K562 (cell line): ENCODE data around the gene DDX41.

ENCODE experiments used
- BRD4 ChIP-seq: fragments of 200-600 bp; sonication (generic); IDR thresholded peaks from 2 replicates; pipeline ENCODE4 v1.6.1; 2017; ENCODE audit warnings: inconsistent platforms
- LARP7 ChIP-seq: fragments of 450-650 bp; IDR thresholded peaks from 2 replicates; pipeline ENCODE4 v1.6.1; 2016
- PHF21A ChIP-seq: fragments of 450-650 bp; IDR thresholded peaks from 2 replicates; pipeline ENCODE4 v1.6.1; 2017; ENCODE audit warnings: low read depth, borderline replicate concordance
- POLR2A ChIP-seq: fragments of 450-650 bp; conservative IDR thresholded peaks from 2 replicates; pipeline ENCODE4 v1.6.1; 2016
- SUPT5H ChIP-seq: fragments of 450-650 bp; IDR thresholded peaks from 2 replicates; pipeline ENCODE4 v1.6.1; 2016
- ZBTB7A ChIP-seq: IDR thresholded peaks from 2 replicates; pipeline ENCODE4 v1.6.1; 2011; ENCODE audit warnings: low read depth, mild to moderate bottlenecking, low read length, moderate library complexity, borderline replicate concordance; ENCODE audit not compliant: control insufficient read depth
- ZNF175 ChIP-seq: fragments of 200-800 bp; sonication (Bioruptor generic); IDR thresholded peaks from 2 replicates; pipeline ENCODE4 v1.6.1; 2016; ENCODE audit warnings: low read depth, mild to moderate bottlenecking, missing genetic modification characterization, missing compliant biosample characterization
- ZNF224 ChIP-seq: sonication (generic); formaldehyde crosslinking; IDR thresholded peaks from 2 replicates; pipeline ENCODE4 v1.8.0; 2022; ENCODE audit warnings: mild to moderate bottlenecking, missing genetic modification reagents
- ZNF41 ChIP-seq: fragments of 250-450 bp; sonication (Bioruptor Pico); conservative IDR thresholded peaks from 2 replicates; pipeline ENCODE4 v1.4.0; 2020; ENCODE audit warnings: mild to moderate bottlenecking
- ZNF431 ChIP-seq: sonication (generic); formaldehyde crosslinking; IDR thresholded peaks from 2 replicates; pipeline ENCODE4 v1.8.0; 2022; ENCODE audit warnings: mild to moderate bottlenecking, missing genetic modification reagents
- TF ChIP-seq, protein P1 (sequence below): sonication (generic); formaldehyde crosslinking; IDR thresholded peaks from 2 replicates; pipeline ENCODE4 v1.8.0; 2023; ENCODE audit warnings: mild to moderate bottlenecking, missing genetic modification reagents
- TF ChIP-seq, protein P2 (sequence below), 3 experiments: IDR thresholded peaks in 2 of 3; conservative IDR thresholded peaks in 1 of 3; 2 replicates each; pipeline ENCODE4 v1.5.1; 2011 to 2012; ENCODE audit warnings: low read length in 3 of 3, mild to moderate bottlenecking in 3 of 3, control low read depth in 2 of 3, improper control_type of control experiment in 1 of 3, inconsistent platforms in 1 of 3, low read depth in 1 of 3, mixed read lengths in 1 of 3, moderate library complexity in 1 of 3; ENCODE audit not compliant: insufficient read depth in 2 of 3

DNA sequence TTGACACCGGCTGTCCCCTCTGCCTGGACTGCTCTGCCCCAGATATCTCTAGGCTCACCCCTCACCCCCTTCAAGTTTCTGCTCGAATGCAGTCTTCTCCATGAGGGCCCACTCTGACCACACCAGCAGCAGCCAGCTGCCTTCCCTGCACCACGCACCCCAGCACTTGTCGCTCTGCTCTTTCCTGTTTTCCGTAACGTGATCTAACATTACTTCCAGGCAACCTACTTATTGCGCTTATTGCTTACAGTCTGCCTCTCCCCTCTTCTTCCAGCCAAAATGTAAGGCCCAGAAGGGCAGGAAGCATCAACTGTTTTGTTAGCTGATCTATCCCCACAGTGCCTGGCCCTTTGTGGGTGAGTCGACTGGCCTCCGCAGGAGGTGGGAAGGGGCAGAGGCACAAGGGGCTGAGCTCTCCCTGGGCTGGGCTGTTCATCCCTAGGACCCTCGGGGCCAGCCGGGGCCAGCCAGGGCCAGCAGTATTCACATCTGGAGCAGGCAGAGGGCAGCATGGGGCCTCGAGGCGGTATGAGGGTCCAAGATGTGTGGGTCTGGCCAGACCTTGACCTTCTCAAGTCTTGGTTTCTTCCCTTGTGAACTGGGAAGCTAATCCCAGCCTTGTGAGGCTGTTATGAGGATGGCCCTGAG is 31.7 kb downstream of the DDX41 start:
- TF ChIP-seq ZNF41 (no peak), POLR2A (peak; percentile 45; the same call in 1 of the 2 replicates), BRD4 (no peak), PHF21A (no peak), SUPT5H (peak; percentile 5), ZBTB7A (no peak), ZNF224 (CRISPR knock-in tag) (no peak), ZNF175 (CRISPR knock-in tag) (no peak), ZNF431 (no peak), LARP7 (no peak)
- TF ChIP-seq, protein P1, sequence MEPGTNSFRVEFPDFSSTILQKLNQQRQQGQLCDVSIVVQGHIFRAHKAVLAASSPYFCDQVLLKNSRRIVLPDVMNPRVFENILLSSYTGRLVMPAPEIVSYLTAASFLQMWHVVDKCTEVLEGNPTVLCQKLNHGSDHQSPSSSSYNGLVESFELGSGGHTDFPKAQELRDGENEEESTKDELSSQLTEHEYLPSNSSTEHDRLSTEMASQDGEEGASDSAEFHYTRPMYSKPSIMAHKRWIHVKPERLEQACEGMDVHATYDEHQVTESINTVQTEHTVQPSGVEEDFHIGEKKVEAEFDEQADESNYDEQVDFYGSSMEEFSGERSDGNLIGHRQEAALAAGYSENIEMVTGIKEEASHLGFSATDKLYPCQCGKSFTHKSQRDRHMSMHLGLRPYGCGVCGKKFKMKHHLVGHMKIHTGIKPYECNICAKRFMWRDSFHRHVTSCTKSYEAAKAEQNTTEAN (CRISPR knock-in tag): no peak
- TF ChIP-seq, protein P2, sequence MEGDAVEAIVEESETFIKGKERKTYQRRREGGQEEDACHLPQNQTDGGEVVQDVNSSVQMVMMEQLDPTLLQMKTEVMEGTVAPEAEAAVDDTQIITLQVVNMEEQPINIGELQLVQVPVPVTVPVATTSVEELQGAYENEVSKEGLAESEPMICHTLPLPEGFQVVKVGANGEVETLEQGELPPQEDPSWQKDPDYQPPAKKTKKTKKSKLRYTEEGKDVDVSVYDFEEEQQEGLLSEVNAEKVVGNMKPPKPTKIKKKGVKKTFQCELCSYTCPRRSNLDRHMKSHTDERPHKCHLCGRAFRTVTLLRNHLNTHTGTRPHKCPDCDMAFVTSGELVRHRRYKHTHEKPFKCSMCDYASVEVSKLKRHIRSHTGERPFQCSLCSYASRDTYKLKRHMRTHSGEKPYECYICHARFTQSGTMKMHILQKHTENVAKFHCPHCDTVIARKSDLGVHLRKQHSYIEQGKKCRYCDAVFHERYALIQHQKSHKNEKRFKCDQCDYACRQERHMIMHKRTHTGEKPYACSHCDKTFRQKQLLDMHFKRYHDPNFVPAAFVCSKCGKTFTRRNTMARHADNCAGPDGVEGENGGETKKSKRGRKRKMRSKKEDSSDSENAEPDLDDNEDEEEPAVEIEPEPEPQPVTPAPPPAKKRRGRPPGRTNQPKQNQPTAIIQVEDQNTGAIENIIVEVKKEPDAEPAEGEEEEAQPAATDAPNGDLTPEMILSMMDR (IDR thresholded peaks at IDR 0.05 in 2 of 3, conservative IDR thresholded peaks at IDR 0.05 in 1 of 3; ENCODE audit: insufficient read depth in 2 of 3, low read depth in 1 of 3, low read length in 3 of 3): no peak
